Measurements from ENCODE around the gene BMP3.
"Not testable (repeated sequence)": the region's sequence is repeated elsewhere in the genome, so short reads cannot be mapped to it uniquely, and the experiment has no call there.

Gene BMP3

GRCh38 chr4:81030061-81030980, at the start of gene BMP3:
Gene BMP3 (plus strand): TSS chr4:81030708. CDS start chr4:81031285, 577 bp downstream.
- peak within 1 kb of the TSS; percentile 69 for H3K4me3 ChIP-seq (ENCODE audit: low read length)
- no peak for TF ChIP-seq ZNF274 (IDR thresholded peaks at IDR 0.05; ENCODE audit: low read depth, low read length)

GRCh38 chr4:80986011-80986410, 44.5 kb upstream of the BMP3 start:
- TF ChIP-seq ZNF274 (IDR thresholded peaks at IDR 0.05; ENCODE audit: low read depth, low read length): no peak
- no peak overlapping the region for H3K4me3 ChIP-seq (ENCODE audit: low read length)

DNA sequence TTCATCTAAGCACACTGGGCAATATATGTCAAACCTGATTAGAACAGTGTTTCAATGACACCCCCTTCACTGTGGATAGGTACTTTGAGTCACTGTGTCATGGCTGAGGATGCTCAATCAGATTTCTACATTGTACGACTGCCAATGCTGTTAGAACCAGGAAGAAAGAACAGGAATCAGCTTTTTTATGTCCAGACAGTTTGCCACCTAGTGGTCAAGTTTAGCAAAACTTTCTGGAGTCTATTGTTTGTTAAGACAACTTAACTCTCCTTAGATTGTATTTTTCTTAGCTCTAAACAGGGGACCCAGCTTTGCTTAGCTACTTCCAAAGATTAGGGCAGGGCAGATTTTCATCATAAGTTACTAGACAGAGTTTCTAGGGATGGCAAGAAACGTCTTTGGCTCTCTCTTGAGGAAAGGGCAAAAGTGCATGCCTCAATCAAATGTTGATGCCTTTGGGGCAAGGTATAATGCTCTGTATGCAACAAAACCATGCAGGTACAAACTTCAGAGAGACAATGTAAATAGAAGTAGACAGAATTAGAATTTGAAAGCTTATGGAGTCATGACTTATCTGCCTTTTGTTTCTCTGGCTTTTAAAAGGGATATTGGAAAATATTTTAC, 40.5 kb upstream of the BMP3 start:
- TF ChIP-seq ZNF274 (IDR thresholded peaks at IDR 0.05; ENCODE audit: low read depth, low read length): no peak
- H3K4me3 ChIP-seq (ENCODE audit: low read length): no peak overlapping the region

DNA sequence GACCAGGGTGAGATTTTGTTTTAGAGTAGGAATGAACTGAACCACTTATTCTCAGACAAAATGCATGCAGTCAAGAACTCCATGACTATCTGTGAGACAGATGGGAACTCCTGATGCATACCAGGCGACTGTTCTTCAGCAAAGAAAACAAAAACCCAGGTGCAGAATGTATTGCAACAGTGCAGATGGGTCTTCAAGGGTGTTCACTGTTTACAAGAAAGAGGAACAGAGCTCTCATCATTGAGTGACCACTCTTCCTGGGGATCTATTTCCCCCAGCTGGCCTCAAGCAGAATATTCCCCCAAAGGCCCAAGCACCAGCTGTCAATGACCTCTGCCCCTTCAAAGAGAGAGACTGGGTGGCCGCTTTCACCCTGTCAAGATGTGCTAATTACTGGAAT, 39.7 kb upstream of the BMP3 start:
- no peak for TF ChIP-seq ZNF274 (IDR thresholded peaks at IDR 0.05; ENCODE audit: low read depth, low read length)
- H3K4me3 ChIP-seq (ENCODE audit: low read length): no peak overlapping the region

- TF ChIP-seq ZNF274 (IDR thresholded peaks at IDR 0.05; ENCODE audit: low read depth, low read length): no peak
- no peak overlapping the region for H3K4me3 ChIP-seq (ENCODE audit: low read length)
These were observed 30.6 kb upstream of the BMP3 start for GRCh38 chr4:80999943-81000342.

DNA sequence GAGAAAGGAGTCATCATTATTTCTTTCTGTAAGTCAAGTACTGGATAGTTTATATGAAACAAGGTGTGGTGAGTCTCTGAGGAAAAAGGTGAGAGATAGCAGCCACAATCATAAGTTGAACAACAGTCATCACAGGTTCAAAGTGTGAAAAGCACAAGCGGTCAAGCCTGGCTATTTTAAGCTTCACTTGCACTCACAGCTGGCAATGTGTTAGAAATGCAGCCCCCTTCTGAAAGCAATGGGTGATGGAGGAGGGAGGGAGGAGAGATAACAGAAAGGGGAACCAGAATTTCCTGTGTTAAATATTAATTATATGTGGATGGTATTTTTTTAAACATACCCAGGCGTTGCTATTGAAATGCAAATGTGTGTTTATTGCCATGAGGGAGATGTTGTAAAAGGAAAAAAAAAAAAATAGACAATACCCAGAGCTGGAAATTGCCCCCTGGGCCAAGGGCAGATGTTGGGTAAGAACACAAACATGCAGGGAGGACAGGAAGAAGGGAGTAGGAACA, 26.9 kb upstream of the BMP3 start:
- no peak for TF ChIP-seq ZNF274 (IDR thresholded peaks at IDR 0.05; ENCODE audit: low read depth, low read length)

DNA sequence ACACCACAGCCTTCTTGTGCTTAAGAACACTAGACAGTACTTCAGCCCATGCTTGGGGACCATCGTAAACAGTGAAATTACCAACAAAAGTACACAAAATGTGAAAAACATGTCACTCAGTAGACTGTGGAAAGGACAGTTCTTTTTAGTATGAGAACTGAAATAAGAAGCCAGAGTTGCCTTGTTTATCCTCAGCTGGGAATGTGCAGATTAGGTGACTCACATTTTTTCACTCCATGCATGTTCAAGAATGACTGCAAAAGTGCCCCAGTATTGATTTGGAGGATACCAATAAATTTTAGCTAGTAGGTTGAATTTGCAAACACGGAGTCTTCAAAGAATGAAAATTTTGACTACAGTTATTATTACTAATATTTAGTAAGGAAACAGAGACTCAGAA, 23.1 kb upstream of the BMP3 start:
- H3K4me3 ChIP-seq (ENCODE audit: low read length): no peak overlapping the region
- no peak for TF ChIP-seq ZNF274 (IDR thresholded peaks at IDR 0.05; ENCODE audit: low read depth, low read length)

More for the DNA sequence above, 26.9 kb upstream of the BMP3 start:
- no peak overlapping the region; the same call in 1 of the 2 replicates for H3K4me3 ChIP-seq (ENCODE audit: low read length)

GRCh38 chr4:81016566-81016965, 13.9 kb upstream of the BMP3 start:
- H3K4me3 ChIP-seq (ENCODE audit: low read length): not testable (repeated sequence)

DNA sequence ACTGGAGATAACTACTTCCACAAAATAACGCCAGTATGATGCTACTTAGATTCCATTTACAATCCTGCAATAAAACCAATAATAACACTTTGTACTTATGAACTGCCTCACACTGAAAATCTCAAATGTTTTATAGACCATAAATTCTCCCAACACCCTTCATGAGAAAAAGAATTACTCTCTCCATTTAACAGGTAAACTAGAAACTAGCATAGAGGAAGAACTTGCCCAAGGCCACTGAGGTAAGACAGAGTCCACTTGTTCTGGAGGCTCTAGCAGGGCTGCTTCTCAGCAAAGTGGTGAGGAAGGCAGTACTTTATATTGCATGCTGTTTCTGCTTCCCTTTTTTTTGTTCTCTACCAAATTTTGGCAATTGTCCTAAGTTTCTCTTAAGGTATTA, 11.5 kb upstream of the BMP3 start:
- TF ChIP-seq ZNF274 (IDR thresholded peaks at IDR 0.05; ENCODE audit: low read depth, low read length): no peak
- no peak overlapping the region for H3K4me3 ChIP-seq (ENCODE audit: low read length)

GRCh38 chr4:81021142-81021944, 9.2 kb upstream of the BMP3 start:
- TF ChIP-seq ZNF274 (IDR thresholded peaks at IDR 0.05; ENCODE audit: low read depth, low read length): no peak
- no peak overlapping the region for H3K4me3 ChIP-seq (ENCODE audit: low read length)

- no peak overlapping the region for H3K4me3 ChIP-seq (ENCODE audit: low read length)
These were observed 8.5 kb upstream of the BMP3 start for GRCh38 chr4:81021981-81022380.

DNA sequence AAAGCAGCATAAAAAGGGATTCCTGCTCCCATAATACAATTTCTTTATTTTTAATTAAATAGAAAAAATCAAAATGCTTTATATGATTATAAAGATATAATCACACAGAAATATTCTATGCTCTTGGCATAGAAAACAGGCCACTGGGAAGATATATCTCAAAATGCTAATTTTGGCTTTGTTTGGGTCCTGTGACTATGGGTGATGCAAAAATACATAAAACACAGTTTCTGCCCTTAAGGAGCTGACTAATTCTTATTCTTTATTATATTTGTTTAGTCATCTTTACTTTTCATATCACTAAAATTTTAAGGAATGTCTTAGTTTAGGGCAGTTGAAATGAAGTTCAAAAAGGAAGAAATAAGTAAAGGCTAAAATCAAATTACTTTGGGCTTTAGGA, 7.0 kb upstream of the BMP3 start:
- no peak overlapping the region for H3K4me3 ChIP-seq (ENCODE audit: low read length)
- TF ChIP-seq ZNF274 (IDR thresholded peaks at IDR 0.05; ENCODE audit: low read depth, low read length): no peak

More at GRCh38 chr4:81021981-81022380, 8.5 kb upstream of the BMP3 start:
- no peak for TF ChIP-seq ZNF274 (IDR thresholded peaks at IDR 0.05; ENCODE audit: low read depth, low read length)

GRCh38 chr4:81030981-81031791, 678 bp downstream of the BMP3 start:
- peak overlapping the region; percentile 69; the same call in 1 of the 2 replicates for H3K4me3 ChIP-seq (ENCODE audit: low read length)
- TF ChIP-seq ZNF274 (IDR thresholded peaks at IDR 0.05; ENCODE audit: low read depth, low read length): no peak

Measured in GM08714 (cell line).